ENCODE measurements around the gene KCNJ6. TPM values are rescaled to one million over a fixed set of nuclear protein-coding genes. Genes with fewer than 3 reads are reported as not detected.

Gene KCNJ6
- total and polyA plus RNA-seq, 8 donors, result under 0.01 to 1.3 (median 0.29) TPM; not detected in 3

DNA sequence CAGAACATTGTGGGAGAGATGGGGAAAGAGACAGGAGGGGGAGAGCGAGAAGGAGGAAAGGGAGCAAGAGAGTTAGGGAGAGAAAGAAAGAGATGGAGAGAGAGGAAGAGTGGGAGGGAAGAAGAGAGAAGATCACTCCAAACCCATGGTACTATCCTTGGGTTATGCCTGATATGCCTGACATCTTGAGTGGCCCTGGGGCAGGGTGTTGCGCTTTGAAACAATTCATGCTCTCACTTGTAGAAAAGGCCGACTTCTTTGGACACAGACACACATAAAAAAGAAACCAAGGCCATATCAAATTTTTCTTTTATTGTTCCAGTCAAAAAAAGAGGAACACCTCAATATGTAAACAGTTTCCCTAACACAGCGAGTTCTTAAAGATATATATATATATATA lies 309.2 kb downstream of the KCNJ6 start:
- H3K27ac ChIP-seq, result no peak overlapping the region
- intact Hi-C loops (cut with DNase I; ENCODE audit: low total_unique reads), result no loop called here

DNA sequence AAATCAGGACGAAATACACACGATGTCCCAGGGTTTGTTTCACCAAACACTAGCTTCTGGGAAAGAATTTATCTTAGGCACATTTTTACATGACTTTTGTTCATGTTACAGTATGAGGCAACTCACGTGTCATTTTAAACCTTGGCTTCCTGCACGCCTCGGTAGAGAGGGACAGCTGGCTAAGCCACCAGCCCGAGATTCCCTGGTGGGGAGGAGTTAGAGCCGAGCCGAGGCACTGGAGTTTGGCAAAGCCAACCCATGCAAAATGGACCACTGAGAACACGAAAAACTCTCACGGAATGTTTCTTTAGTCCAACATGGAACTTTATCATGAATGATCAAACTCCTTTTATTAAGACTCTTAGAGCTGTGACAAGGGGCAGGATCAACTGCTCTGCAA lies 309.7 kb downstream of the KCNJ6 start:
- TF ChIP-seq POLR2A (IDR thresholded peaks at IDR 0.05), result no peak
- TF ChIP-seq POLR2AphosphoS5 (IDR thresholded peaks at IDR 0.05), result no peak
- TF ChIP-seq EP300 (IDR thresholded peaks at IDR 0.05), result no peak
- TF ChIP-seq, protein P1, sequence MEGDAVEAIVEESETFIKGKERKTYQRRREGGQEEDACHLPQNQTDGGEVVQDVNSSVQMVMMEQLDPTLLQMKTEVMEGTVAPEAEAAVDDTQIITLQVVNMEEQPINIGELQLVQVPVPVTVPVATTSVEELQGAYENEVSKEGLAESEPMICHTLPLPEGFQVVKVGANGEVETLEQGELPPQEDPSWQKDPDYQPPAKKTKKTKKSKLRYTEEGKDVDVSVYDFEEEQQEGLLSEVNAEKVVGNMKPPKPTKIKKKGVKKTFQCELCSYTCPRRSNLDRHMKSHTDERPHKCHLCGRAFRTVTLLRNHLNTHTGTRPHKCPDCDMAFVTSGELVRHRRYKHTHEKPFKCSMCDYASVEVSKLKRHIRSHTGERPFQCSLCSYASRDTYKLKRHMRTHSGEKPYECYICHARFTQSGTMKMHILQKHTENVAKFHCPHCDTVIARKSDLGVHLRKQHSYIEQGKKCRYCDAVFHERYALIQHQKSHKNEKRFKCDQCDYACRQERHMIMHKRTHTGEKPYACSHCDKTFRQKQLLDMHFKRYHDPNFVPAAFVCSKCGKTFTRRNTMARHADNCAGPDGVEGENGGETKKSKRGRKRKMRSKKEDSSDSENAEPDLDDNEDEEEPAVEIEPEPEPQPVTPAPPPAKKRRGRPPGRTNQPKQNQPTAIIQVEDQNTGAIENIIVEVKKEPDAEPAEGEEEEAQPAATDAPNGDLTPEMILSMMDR (IDR thresholded peaks at IDR 0.05), result no peak
- peaks cover 0 to 3% (median 0%) of the 10 kb centered on the region in 3 donors for H3K27me3 ChIP-seq
- no peak overlapping the region for H3K4me3 ChIP-seq
- no peak overlapping the region for H3K27ac ChIP-seq
- no peak for DNase-seq
- intact Hi-C loops (cut with DNase I; ENCODE audit: low total_unique reads), result no loop called here
- no peaks in the 10 kb centered on the region for H3K36me3 ChIP-seq
- WGBS, 5 donors, result 80 to 82% (median 82%) methylated on average over 10 of the region's 10 CpGs
- no peaks in the 10 kb centered on the region for H3K4me1 ChIP-seq
- H3K9me3 ChIP-seq, result no peaks in the 10 kb centered on the region

More for the DNA sequence above, 309.2 kb downstream of the KCNJ6 start:
- H3K4me3 ChIP-seq, result no peak overlapping the region
- H3K27me3 ChIP-seq, result peaks cover 0 to 3% (median 0%) of the 10 kb centered on the region in 3 donors
- no peaks in the 10 kb centered on the region for H3K36me3 ChIP-seq
- no peak for TF ChIP-seq EP300 (IDR thresholded peaks at IDR 0.05)
- TF ChIP-seq, protein P1 (IDR thresholded peaks at IDR 0.05), result no peak
- no peak for TF ChIP-seq POLR2AphosphoS5 (IDR thresholded peaks at IDR 0.05)
- no peak for TF ChIP-seq POLR2A (IDR thresholded peaks at IDR 0.05)
- 58 to 85% (median 61%) methylated on average over 4 of the region's 4 CpGs for WGBS, 5 donors
- H3K4me1 ChIP-seq, result no peaks in the 10 kb centered on the region
- H3K9me3 ChIP-seq, result no peaks in the 10 kb centered on the region
- no peak for DNase-seq

DNA sequence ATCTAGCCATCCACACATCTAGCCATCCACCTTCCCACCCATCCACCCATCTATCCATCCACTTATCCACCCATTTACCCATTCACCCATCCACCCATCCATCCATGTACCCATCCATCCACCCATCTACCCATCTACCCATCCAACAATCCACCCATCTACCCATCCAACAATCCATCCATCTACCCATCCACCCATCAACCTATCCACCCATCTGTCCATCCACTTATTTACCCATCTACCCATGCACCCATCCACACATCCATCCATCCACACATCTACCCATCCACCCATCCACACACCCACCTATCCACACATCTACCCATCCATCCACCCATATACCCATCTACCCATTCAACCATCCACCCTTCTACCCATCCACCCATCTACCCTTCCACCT lies 311.3 kb downstream of the KCNJ6 start:
- Histone ChIP-seq H3K36me3 (no peaks in the 10 kb centered on the region), H3K4me3 (no peak overlapping the region), H3K4me1 (no peaks in the 10 kb centered on the region), H3K9me3 (no peaks in the 10 kb centered on the region), H3K27ac (no peak overlapping the region), H3K27me3 (peaks cover 0 to 3% (median 0%) of the 10 kb centered on the region in 3 donors)
- TF ChIP-seq POLR2A (IDR thresholded peaks at IDR 0.05) (no peak), POLR2AphosphoS5 (IDR thresholded peaks at IDR 0.05) (no peak), EP300 (IDR thresholded peaks at IDR 0.05) (no peak)
- TF ChIP-seq, protein P1 (IDR thresholded peaks at IDR 0.05), result no peak
- no peak for DNase-seq
- intact Hi-C loops (cut with DNase I; ENCODE audit: low total_unique reads), result no loop called here

DNA sequence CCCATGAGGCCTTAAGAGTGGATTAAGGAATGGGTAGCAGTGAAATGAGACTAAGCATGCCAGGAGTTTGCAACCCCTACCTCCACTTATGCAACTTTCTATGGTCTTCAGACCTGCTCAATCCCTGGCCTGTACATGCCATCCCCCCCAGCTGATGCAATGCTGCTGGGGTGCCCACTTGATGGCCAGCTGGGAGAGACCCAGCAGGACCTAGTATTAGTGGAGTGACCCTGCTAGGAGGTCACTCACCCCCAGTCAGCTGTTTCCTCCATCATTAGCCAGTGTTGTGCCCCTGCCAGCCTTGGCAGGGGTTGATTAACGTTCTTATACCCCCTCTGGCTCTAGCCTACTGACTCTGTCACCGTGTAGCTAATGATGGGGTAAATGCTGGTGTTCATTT lies 313.1 kb downstream of the KCNJ6 start:
- Histone ChIP-seq H3K27ac (no peak overlapping the region), H3K4me3 (no peak overlapping the region), H3K27me3 (peaks cover 0 to 3% (median 0%) of the 10 kb centered on the region in 3 donors), H3K9me3 (no peaks in the 10 kb centered on the region), H3K4me1 (no peaks in the 10 kb centered on the region), H3K36me3 (no peaks in the 10 kb centered on the region)
- 77 to 87% (median 85%) methylated on average over 2 of the region's 2 CpGs for WGBS, 5 donors
- no peak for DNase-seq
- TF ChIP-seq, protein P1 (IDR thresholded peaks at IDR 0.05), result no peak
- TF ChIP-seq POLR2AphosphoS5 (IDR thresholded peaks at IDR 0.05) (no peak), POLR2A (IDR thresholded peaks at IDR 0.05) (no peak), EP300 (IDR thresholded peaks at IDR 0.05) (no peak)
- intact Hi-C loops (cut with DNase I; ENCODE audit: low total_unique reads), result no loop called here
